Loucy (cell line): ENCODE results near the gene BCO1.

Experiments used
- H2AFZ ChIP-seq: fragments of 200-600 bp; sonication (generic); 2 replicates; pipeline ENCODE4 v1.6.0; 2016; ENCODE audit warnings: antibody characterized with exemption, mild to moderate bottlenecking, low read length, moderate library complexity
- H3F3A ChIP-seq: fragments of 200-600 bp; 2 replicates; pipeline ENCODE4 v1.6.0; 2016; ENCODE audit warnings: antibody characterized with exemption, low read depth, mild to moderate bottlenecking
- H3K27me3 ChIP-seq: fragments of 200-600 bp; sonication (generic); 2 replicates; pipeline ENCODE4 v1.6.1; 2014; ENCODE audit warnings: low read length, mild to moderate bottlenecking; ENCODE audit not compliant: insufficient read depth, poor library complexity, severe bottlenecking
- H3K36me3 ChIP-seq: fragments of 200-600 bp; sonication (generic); 2 replicates; pipeline ENCODE4 v1.6.1; 2016; ENCODE audit warnings: low read length; ENCODE audit not compliant: insufficient read depth
- H3K4me1 ChIP-seq: fragments of 200-600 bp; sonication (generic); 2 replicates; pipeline ENCODE4 v1.5.1; 2014; ENCODE audit warnings: low read length, mild to moderate bottlenecking; ENCODE audit not compliant: insufficient read depth, poor library complexity, severe bottlenecking
- H3K4me2 ChIP-seq: fragments of 200-600 bp; sonication (generic); 2 replicates; pipeline ENCODE4 v1.6.0; 2014; ENCODE audit warnings: antibody characterized with exemption, low read length, low read depth, mild to moderate bottlenecking; ENCODE audit not compliant: poor library complexity, severe bottlenecking
- H3K4me3 ChIP-seq: fragments of 200-600 bp; sonication (generic); 2 replicates; pipeline ENCODE4 v1.5.1; 2014; ENCODE audit warnings: low read length, mild to moderate bottlenecking, mixed read lengths; ENCODE audit not compliant: poor library complexity, severe bottlenecking
- H3K79me2 ChIP-seq: fragments of 200-600 bp; sonication (generic); 2 replicates; pipeline ENCODE4 v1.6.1; 2014; ENCODE audit warnings: low read length; ENCODE audit not compliant: insufficient read depth
- H3K9ac ChIP-seq: fragments of 200-600 bp; sonication (generic); 2 replicates; pipeline ENCODE4 v1.6.0; 2014; ENCODE audit warnings: mild to moderate bottlenecking, low read depth, low read length, moderate library complexity; ENCODE audit not compliant: poor library complexity, severe bottlenecking
- H3K9me2 ChIP-seq: fragments of 200-600 bp; sonication (generic); replicated peaks from 2 replicates; pipeline ENCODE4 v1.6.1; 2016; ENCODE audit warnings: low read depth, low read length, mixed read lengths
- H3K9me3 ChIP-seq: fragments of 200-600 bp; sonication (generic); 2 replicates; pipeline ENCODE4 v1.6.1; 2014; ENCODE audit warnings: mild to moderate bottlenecking, antibody characterized with exemption, low read length, low read depth; ENCODE audit not compliant: insufficient read depth
- H4K20me1 ChIP-seq: fragments of 200-600 bp; sonication (generic); 2 replicates; pipeline ENCODE4 v1.6.0; 2014; ENCODE audit warnings: antibody characterized with exemption, low read length, mild to moderate bottlenecking; ENCODE audit not compliant: insufficient read depth, poor library complexity, severe bottlenecking
- EZH2phosphoT487 ChIP-seq: fragments of 200-600 bp; IDR thresholded peaks from 2 replicates; pipeline ENCODE4 v1.6.1; 2018; ENCODE audit warnings: antibody characterized with exemption, mild to moderate bottlenecking, moderate library complexity, borderline replicate concordance
- TF ChIP-seq, protein P1 (sequence below): fragments of 200-600 bp; sonication (generic); conservative IDR thresholded peaks from 2 replicates; pipeline ENCODE4 v1.5.1; 2014; ENCODE audit warnings: mild to moderate bottlenecking, antibody characterized with exemption, low read length

The BCO1 gene

DNA sequence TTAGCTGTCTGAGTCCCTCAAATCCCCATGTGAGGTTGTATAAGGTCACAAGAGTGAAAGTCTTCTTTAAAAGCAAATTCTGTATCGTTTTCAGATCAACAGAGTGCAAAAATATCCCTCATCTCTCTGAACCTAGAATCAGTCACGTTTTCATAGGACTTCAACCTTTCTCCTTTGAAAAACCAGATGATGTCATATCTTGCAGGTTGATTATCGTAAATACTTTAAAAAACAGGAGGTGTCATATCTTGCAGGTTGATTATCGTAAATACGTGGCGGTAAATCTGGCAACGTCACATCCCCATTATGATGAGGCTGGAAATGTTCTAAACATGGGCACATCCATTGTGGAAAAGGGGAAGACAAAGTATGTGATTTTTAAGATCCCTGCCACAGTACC is 25.9 kb downstream of the BCO1 start:
- Histone ChIP-seq H3K4me1 (no peaks in the 10 kb centered on the region), H3K9ac (no peak overlapping the region), H3K9me2 (no peaks in the 10 kb centered on the region), H3K4me2 (no peak overlapping the region), H3F3A (no peaks in the 10 kb centered on the region), H3K9me3 (no peaks in the 10 kb centered on the region), H2AFZ (no peak overlapping the region), H4K20me1 (no peaks in the 10 kb centered on the region), H3K27me3 (no peaks in the 10 kb centered on the region), H3K79me2 (no peaks in the 10 kb centered on the region), H3K36me3 (no peaks in the 10 kb centered on the region), H3K4me3 (no peak overlapping the region)
- TF ChIP-seq EZH2phosphoT487, result no peak

DNA sequence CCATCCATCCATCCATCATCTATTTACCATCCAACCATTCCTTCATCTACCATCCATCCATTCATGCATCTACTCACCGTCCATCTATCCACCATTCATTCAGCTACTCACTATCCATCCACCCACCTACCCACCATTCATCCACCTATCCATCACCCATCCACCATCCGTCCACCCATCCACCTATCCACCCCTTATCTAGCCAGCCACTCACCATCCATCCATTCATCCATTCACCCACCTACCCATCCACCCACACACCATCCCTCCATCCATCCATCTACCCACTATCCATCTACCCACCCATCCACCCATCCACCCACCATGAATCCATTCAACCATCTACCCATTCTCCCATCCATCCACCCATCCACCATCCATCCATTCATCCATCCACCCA is 26.6 kb downstream of the BCO1 start:
- H3K79me2 ChIP-seq, result no peaks in the 10 kb centered on the region
- no peaks in the 10 kb centered on the region for H3K27me3 ChIP-seq
- no peak overlapping the region for H2AFZ ChIP-seq
- H3K4me1 ChIP-seq, result no peaks in the 10 kb centered on the region
- no peaks in the 10 kb centered on the region for H4K20me1 ChIP-seq
- H3K9me2 ChIP-seq, result no peaks in the 10 kb centered on the region
- H3K36me3 ChIP-seq, result no peaks in the 10 kb centered on the region
- no peaks in the 10 kb centered on the region for H3K9me3 ChIP-seq
- H3K9ac ChIP-seq, result no peak overlapping the region
- no peak overlapping the region for H3K4me3 ChIP-seq
- H3F3A ChIP-seq, result no peaks in the 10 kb centered on the region
- no peak for TF ChIP-seq EZH2phosphoT487
- TF ChIP-seq, protein P1, sequence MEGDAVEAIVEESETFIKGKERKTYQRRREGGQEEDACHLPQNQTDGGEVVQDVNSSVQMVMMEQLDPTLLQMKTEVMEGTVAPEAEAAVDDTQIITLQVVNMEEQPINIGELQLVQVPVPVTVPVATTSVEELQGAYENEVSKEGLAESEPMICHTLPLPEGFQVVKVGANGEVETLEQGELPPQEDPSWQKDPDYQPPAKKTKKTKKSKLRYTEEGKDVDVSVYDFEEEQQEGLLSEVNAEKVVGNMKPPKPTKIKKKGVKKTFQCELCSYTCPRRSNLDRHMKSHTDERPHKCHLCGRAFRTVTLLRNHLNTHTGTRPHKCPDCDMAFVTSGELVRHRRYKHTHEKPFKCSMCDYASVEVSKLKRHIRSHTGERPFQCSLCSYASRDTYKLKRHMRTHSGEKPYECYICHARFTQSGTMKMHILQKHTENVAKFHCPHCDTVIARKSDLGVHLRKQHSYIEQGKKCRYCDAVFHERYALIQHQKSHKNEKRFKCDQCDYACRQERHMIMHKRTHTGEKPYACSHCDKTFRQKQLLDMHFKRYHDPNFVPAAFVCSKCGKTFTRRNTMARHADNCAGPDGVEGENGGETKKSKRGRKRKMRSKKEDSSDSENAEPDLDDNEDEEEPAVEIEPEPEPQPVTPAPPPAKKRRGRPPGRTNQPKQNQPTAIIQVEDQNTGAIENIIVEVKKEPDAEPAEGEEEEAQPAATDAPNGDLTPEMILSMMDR, result no peak
- H3K4me2 ChIP-seq, result no peak overlapping the region

DNA sequence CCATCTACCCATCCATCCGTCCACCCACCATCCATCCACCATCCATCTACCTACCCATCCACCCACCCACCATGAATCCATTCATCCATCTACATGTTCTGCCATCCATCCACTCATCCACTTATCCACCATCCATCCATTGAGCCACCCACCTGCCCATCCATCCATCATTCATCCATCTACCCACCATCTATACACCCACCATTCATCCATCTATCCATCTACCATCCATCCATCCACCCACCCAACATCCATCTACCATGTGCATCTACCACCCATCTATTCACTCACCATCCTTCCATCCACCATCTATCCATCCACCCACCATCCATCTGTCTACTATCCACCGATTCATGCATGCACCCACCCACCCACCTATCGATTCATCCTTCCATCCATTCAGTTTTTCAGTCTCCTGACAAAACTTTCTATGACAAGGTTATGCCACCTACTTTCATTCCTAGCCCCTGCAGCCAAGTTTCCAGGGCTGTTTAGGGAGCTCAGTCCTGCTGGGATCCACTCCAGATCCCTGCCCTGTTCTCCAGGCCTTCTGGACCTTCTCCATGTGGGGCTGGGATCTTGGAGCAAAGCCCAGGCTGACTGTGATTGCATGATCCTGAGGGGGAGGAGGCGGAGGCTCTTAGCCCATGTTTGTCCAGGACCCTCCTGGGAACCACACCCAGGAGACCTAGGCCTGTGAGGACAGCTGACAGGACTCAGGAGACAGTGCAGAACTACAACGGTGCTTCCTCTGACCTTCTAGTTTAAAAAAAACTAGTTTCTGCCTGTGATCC is 27.4 kb downstream of the BCO1 start:
- Histone ChIP-seq H3K4me1 (no peaks in the 10 kb centered on the region), H3K4me3 (no peak overlapping the region), H3K9ac (no peak overlapping the region), H3K9me3 (no peaks in the 10 kb centered on the region), H3K9me2 (no peaks in the 10 kb centered on the region), H3K79me2 (no peaks in the 10 kb centered on the region), H3K4me2 (no peak overlapping the region), H3F3A (no peaks in the 10 kb centered on the region), H3K36me3 (no peaks in the 10 kb centered on the region), H2AFZ (no peak overlapping the region), H3K27me3 (no peaks in the 10 kb centered on the region), H4K20me1 (no peaks in the 10 kb centered on the region)
- TF ChIP-seq EZH2phosphoT487, result no peak
- TF ChIP-seq, protein P1, result no peak

DNA sequence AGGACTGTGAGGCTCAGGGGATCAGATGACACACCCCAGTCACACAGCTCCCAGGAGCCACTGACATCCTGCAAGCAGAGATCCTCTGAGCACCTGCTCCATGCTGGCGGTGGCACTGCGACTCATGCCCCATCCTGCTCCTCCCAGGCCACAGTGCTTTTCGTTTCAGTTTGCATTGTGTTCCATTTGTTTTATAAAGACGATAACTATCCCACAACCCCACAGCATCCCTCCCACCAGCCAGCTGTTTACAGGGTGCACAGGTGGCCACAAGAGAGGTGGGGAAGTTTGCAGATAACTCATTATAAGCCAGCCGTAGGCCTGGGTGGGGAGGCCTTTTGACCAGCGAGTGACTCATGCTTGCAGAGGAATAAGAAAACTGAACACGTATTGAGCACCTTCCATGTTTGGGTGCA is 28.2 kb downstream of the BCO1 start:
- no peak overlapping the region for H3K4me3 ChIP-seq
- H3F3A ChIP-seq, result no peaks in the 10 kb centered on the region
- H3K27me3 ChIP-seq, result no peaks in the 10 kb centered on the region
- H3K9ac ChIP-seq, result no peak overlapping the region
- no peaks in the 10 kb centered on the region for H3K79me2 ChIP-seq
- no peaks in the 10 kb centered on the region for H3K9me2 ChIP-seq
- no peak overlapping the region for H3K4me2 ChIP-seq
- H3K36me3 ChIP-seq, result no peaks in the 10 kb centered on the region
- H3K4me1 ChIP-seq, result no peaks in the 10 kb centered on the region
- H3K9me3 ChIP-seq, result no peaks in the 10 kb centered on the region
- TF ChIP-seq, protein P1, result no peak
- TF ChIP-seq EZH2phosphoT487, result no peak
- no peaks in the 10 kb centered on the region for H4K20me1 ChIP-seq
- H2AFZ ChIP-seq, result no peak overlapping the region
